ENCODE results near the gene TEX28.
"Not testable (repeated sequence)": the region's sequence is repeated elsewhere in the genome, so short reads cannot be mapped to it uniquely, and the experiment has no call there.

The TEX28 gene

GRCh38 chrX:154312116-154312515, 17.2 kb upstream of the TEX28 start:
- FAIRE-seq = no peak

GRCh38 chrX:154310616-154311536, 16.0 kb upstream of the TEX28 start:
- DNase-seq (ENCODE audit: insufficient read length, low spot score) (no peak), FAIRE-seq (no peak)

More at GRCh38 chrX:154312116-154312515, 17.2 kb upstream of the TEX28 start:
- no peak for DNase-seq (ENCODE audit: insufficient read length, low spot score)

GRCh38 chrX:154309041-154309775, 14.3 kb upstream of the TEX28 start:
- no peak for DNase-seq (ENCODE audit: insufficient read length, low spot score)
- FAIRE-seq = no peak

DNA sequence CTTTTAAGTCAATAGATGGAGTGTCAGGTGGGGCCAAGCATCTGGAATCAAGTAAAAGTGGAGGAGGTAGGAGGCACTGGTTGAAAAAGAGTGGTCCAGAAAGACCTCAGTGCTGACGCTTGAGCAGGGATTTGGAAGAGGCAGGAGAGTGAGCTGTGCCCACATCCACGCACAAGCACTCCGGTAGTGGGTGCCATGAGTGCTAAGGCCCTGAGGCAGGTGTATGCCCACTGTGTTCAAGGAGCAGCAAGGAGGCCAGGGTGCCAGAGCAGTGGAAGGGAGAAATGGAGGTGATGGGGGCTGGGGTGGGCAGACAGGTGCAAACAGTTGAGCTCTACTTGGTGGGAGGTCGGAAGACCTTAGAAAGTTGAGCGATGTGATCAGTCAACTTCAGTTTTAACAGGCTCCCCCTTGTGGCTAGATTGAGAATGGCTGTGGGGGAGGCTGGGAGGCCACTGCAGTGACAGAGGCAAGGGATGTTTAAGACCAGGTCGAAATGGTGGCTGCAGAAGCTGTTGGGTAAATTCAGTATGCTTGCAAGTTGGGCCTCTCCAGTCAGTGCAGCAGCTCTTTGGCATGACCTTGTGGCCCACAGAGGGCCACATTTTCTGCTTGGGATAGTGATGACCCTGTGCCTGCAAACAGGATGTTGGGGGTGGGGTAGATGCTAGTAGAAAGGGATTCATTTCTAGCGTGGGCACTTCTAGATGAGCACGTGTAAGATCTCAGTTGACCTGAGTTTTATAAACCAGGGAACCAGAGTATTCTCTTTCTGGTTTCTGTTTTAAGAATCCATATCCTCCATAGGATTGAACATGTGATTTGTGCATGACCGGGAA, 13.4 kb upstream of the TEX28 start:
- DNase-seq (ENCODE audit: insufficient read length, low spot score) = peak; percentile 10
- FAIRE-seq = no peak

DNA sequence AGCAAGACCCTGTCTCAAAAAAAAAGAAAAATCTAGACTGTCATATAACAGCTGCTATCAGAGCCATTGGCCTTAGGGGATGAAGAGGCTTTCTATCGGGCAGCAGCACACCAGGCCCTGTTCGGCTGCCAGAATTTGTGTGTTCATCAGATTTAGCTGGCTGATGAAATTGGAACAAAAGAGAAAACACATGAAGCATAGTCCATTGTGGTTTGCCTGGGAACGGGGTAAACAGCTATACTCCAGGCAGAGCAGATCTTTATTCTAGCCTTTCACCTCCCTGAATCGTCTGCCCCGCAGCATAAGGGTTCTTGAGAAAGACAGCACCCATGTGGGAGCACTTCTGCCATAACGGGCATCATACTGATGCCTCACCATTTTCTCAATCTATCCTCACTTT, 12.3 kb upstream of the TEX28 start:
- DNase-seq (ENCODE audit: insufficient read length, low spot score) (no peak), FAIRE-seq (no peak)

- DNase-seq (ENCODE audit: insufficient read length, low spot score) (no peak), FAIRE-seq (no peak)
Observed at GRCh38 chrX:154305541-154306205, 10.7 kb upstream of the TEX28 start.

GRCh38 chrX:154304846-154305245, 9.9 kb upstream of the TEX28 start:
- no peak for DNase-seq (ENCODE audit: insufficient read length, low spot score)
- FAIRE-seq = no peak

DNA sequence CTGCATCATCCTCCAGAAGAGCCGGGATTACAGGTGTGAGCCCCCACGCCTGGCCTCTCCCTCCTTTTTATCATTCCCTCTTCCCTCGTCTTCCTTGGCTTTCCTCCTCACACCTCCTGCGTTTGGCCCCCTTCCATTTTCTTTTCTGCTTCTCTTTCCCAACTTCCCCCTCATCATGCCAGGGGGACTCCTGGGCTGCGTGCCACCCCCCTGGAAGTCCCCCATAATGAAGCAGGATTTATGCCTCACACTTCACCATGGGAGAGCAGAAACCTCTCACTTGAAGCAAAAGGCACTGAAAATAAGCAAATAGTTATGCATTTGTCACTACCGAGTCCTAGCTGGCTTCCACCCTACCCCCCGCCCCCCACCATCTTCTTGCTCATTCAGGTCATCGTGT, 8.6 kb upstream of the TEX28 start:
- no peak for FAIRE-seq
- no peak for DNase-seq (ENCODE audit: insufficient read length, low spot score)

- not testable (repeated sequence) for DNase-seq (ENCODE audit: insufficient read length, low spot score); FAIRE-seq
Observed at GRCh38 chrX:154302998-154303397, 8.1 kb upstream of the TEX28 start.

DNA sequence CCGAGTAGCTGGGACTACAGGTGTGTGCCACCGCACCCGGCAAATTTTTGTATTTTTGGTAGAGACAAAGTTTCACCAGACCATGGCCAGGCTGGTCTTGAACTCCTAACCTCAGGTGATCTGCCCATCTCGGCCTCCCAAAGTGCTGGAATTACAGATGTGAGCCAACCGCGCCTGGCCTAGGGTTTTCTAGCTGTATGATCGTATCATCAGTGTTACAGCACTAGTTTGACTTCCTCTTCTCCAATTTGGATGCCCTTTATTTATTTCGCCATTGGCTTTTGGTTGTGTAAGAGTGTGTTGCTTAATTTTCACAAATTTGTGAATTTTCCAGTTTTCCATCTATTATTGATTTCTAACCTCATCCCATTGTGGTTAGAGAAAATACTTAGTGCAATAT, 5.9 kb upstream of the TEX28 start:
- FAIRE-seq = no peak
- DNase-seq (ENCODE audit: insufficient read length, low spot score) = no peak

- DNase-seq (ENCODE audit: insufficient read length, low spot score) (no peak), FAIRE-seq (no peak)
Observed at GRCh38 chrX:154298312-154298711, 3.4 kb upstream of the TEX28 start.

GRCh38 chrX:154296731-154297130, 1.8 kb upstream of the TEX28 start:
- DNase-seq (ENCODE audit: insufficient read length, low spot score) (no peak), FAIRE-seq (no peak)

DNA sequence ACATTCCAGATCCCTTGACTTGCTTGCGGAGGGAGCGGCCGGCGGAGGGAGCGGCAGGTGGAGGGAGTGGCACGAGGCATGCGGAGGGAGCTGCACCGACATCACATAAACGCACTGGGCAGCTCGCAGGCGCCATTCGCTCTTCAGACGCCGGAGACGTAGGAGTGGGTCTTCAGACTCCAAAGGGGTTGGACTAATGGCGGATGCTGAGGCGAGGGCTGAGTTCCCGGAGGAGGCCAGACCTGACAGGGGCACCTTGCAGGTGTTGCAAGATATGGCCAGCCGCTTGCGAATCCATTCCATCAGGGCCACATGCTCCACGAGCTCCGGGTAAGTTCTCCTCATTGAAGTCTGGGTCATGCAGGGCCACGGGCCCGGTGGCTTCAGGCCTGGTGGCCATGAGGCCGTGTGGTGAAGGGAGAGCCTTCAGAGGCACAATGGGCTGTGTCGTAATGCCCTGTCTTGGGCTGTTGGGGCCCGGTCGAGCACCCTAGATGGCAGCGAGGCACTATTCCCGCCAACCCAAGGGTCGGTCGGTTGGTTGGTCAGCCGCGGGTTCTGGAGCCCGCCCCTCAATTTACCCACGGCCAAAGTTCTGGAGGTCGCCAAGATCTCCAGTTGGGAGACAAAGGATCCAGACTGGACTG, 863 bp upstream of the TEX28 start, which contains the start of gene TKTL1:
Gene TKTL1 (plus strand): TSS at position 132 of the 647 bp plus-strand sequence. CDS start 65 bp downstream, at position 197.
- DNase-seq (ENCODE audit: insufficient read length, low spot score) = no peak
- no peak for FAIRE-seq

- not testable (repeated sequence) for FAIRE-seq
Observed at GRCh38 chrX:154286406-154286805, 8.5 kb downstream of the TEX28 start.

DNA sequence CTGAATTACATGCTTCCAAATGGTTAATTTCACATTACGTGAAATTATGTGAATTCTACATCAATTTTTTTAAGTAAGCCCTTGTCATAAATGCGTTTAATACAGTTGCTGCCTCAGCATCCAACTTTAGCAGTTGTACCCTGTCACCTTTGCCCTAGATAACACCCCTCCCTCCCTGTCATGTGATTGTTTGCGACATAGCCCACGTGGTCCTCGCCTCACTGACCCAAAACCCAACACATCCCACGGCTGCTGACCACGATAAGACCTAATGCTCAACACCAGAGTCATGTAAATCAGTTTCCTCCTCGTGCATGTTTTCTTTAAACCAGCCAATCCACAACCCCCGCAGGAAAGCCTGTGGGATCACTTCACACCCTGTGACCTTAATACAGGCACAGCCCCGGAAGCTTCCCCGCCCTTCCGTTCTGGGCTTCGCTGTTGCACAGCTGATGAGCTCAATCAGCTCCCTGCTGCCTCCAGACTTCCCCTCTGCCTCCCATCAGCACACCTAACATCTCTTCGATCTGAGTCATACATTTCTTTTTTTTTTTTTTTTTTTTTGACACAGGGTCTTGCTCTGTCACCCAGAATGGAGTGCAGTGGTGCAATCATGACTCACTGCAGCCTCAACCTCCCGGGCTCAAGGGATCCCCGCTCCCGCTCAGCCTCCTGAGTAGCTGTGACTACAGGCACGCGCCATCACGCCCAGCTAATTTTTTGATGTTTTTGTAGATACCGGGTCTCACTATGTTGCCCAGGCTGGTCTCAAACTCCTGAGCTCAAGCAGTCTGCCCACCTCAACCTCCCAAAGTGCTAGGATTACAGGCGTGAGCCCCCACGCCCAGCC, 10.2 kb downstream of the TEX28 start:
- FAIRE-seq; DNase-seq (ENCODE audit: insufficient read length, low spot score): not testable (repeated sequence)

More at GRCh38 chrX:154286406-154286805, 8.5 kb downstream of the TEX28 start:
- DNase-seq (ENCODE audit: insufficient read length, low spot score) = not testable (repeated sequence)

DNA sequence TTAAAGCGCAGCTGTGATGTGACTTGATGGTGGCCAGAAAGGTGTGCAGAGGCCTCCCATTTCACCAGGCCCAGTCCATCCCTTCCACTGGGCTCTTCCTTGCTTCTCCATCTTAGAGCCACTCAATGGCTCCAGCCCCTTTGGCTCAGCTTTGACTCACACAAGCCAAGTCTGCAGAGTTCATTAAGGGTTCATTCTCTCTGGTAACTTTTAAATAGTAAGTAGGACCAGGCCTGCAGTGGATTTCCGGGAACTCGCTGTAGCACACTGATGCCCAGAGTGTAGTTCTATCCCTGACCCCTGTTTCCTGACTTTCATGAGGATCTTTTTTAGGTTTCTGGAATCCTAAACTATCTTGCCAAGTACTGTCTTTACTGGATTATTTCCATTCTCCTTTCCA, 25.7 kb downstream of the TEX28 start:
- DNase-seq (ENCODE audit: insufficient read length, low spot score); FAIRE-seq: not testable (repeated sequence)

DNA sequence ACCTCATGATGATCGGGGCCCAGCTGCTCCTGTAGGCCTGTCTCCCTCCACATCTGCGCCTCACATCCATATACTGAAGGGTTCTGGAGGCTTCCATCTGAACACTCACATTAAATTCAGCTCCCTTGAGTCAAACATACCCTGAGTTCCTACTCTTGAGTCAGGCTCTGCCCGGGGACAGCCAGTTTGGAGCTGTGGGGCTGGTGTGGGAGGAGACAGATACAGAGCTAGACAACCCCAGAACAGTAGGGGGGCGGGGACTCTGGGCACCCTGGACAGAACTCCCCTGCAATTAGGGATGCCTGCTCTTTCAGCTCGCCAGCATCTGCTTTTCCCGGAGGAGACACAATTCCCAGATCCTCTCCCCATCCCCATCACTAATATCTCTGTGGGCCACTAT, 31.9 kb downstream of the TEX28 start:
- FAIRE-seq; DNase-seq (ENCODE audit: insufficient read length, low spot score): not testable (repeated sequence)

- not testable (repeated sequence) for FAIRE-seq; DNase-seq (ENCODE audit: insufficient read length, low spot score)
Observed at GRCh38 chrX:154258711-154259110, 36.2 kb downstream of the TEX28 start.

DNA sequence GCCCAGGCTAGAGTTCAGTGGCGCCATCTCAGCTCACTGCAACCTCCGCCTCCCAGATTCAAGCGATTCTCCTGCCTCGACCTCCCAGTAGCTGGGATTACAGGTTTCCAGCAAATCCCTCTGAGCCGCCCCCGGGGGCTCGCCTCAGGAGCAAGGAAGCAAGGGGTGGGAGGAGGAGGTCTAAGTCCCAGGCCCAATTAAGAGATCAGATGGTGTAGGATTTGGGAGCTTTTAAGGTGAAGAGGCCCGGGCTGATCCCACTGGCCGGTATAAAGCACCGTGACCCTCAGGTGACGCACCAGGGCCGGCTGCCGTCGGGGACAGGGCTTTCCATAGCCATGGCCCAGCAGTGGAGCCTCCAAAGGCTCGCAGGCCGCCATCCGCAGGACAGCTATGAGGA, 37.6 kb downstream of the TEX28 start, which contains the start of gene OPN1MW3:
Gene OPN1MW3 (plus strand): TSS at position 301 of the 400 bp plus-strand sequence. CDS start 38 bp downstream, at position 339.
- not testable (repeated sequence) for FAIRE-seq

More for the DNA sequence above, 37.6 kb downstream of the TEX28 start, which contains the start of gene OPN1MW3:
- not testable (repeated sequence) for DNase-seq (ENCODE audit: insufficient read length, low spot score)
